ENCODE measurements around the gene MFAP2. TPM values are rescaled to one million over a fixed set of nuclear protein-coding genes. Genes with fewer than 3 reads are reported as not detected.

Gene MFAP2
- total RNA-seq, 4 donors from 2014 or later, result 1.1 to 5.6 (median 3.5) TPM; not detected in 1

DNA sequence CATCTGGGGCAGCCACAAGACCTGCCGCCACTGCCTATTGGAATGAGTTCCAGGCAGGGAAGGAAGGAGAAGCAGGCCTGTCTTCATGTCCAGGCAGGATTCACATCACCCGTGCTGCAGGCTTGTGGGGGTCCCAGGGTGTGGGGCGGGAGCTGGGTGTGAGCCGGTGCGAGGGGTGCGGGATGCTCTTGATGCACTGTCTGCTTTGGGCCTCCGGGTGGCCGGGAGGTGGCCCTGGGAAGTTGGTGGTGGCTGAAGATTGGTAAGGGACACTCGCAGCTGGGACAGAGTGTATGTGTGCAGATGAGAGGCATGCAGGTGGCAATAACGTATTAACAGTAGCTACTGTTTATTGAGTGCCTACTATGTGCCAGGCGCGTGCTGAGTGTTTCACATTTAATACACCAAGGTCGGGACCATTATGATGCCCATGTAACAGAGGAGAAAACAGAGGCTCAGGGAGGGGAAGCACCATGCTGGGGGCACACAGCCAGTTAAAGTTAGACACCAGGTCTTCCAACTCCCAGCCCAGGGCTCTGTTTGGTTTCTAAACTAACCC is 55.4 kb downstream of the MFAP2 start:
- Histone ChIP-seq H3K9me3 (no peaks in the 10 kb centered on the region), H3K27me3 (no peaks in the 10 kb centered on the region), H3K4me3 (no peak overlapping the region), H3K36me3 (no peaks in the 10 kb centered on the region), H3K4me1 (peaks cover 0 to 7% (median 0%) of the 10 kb centered on the region in 4 donors), H3K27ac (no peak overlapping the region)
- intact Hi-C loops (cut with DNase I; ENCODE audit: low total_unique reads), result no loop called here
- WGBS, 2 donors (ENCODE audit: low coverage in 1 of 2), result 79 to 91% methylated on average over 10 to 13 of the region's 13 CpGs
- in situ Hi-C loops (cut with MboI; ENCODE audit: low pct_ligation_motif_present in 1 of 4, low pct_unique_long_range_greater_than_20kb in 1 of 4, low sequenced_read_pairs in 3 of 4), result loop anchor here in 1 of 4 donors (10.0 kb wide), 1 partner anchor 200 kb away; no protein-coding TSS in a partner anchor
- DNase-seq, result no peak
- TF ChIP-seq, protein P1, sequence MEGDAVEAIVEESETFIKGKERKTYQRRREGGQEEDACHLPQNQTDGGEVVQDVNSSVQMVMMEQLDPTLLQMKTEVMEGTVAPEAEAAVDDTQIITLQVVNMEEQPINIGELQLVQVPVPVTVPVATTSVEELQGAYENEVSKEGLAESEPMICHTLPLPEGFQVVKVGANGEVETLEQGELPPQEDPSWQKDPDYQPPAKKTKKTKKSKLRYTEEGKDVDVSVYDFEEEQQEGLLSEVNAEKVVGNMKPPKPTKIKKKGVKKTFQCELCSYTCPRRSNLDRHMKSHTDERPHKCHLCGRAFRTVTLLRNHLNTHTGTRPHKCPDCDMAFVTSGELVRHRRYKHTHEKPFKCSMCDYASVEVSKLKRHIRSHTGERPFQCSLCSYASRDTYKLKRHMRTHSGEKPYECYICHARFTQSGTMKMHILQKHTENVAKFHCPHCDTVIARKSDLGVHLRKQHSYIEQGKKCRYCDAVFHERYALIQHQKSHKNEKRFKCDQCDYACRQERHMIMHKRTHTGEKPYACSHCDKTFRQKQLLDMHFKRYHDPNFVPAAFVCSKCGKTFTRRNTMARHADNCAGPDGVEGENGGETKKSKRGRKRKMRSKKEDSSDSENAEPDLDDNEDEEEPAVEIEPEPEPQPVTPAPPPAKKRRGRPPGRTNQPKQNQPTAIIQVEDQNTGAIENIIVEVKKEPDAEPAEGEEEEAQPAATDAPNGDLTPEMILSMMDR (IDR thresholded peaks at IDR 0.05), result peak in 1 of 5 experiments; percentile 16
- no peak for TF ChIP-seq EP300 (IDR thresholded peaks at IDR 0.05; ENCODE audit: low read depth)

Other genes with a start within 250 kb of the MFAP2 start
- gene RNU1-4, start 240.1 kb downstream of the MFAP2 start, total RNA-seq, result under 1 TPM in 3 of 4 donors, not detected in 1; under 0.01 TPM
- gene RNU1-2, start 84.6 kb downstream of the MFAP2 start, total RNA-seq, result under 1 TPM in 3 of 4 donors, not detected in 1; under 0.01 TPM
- gene CROCC, start 58.7 kb downstream of the MFAP2 start, total RNA-seq, result 100 to 1,000 TPM in 1 of 4 donors, 10 to 100 TPM in 3; 13.0 to 149 (median 23.7) TPM
- 10 to 100 TPM; 34.4 to 70.8 (median 60.9) TPM for gene ATP13A2, start 31.3 kb upstream of the MFAP2 start, total RNA-seq
- gene SDHB, start 73.4 kb upstream of the MFAP2 start, total RNA-seq, result 100 to 1,000 TPM in 3 of 4 donors, 10 to 100 TPM in 1; 98.7 to 266 (median 153) TPM
- gene PADI2, start 138.8 kb upstream of the MFAP2 start, total RNA-seq, result 100 to 1,000 TPM; 143 to 285 (median 238) TPM
- under 1 TPM in 1 of 4 donors, not detected in 3; 0.14 TPM for gene PADI1, start 224.5 kb upstream of the MFAP2 start, total RNA-seq